ENCODE measurements around the gene GAA. TPM values are rescaled to one million over a fixed set of nuclear protein-coding genes. Genes with fewer than 3 reads are reported as not detected.

GAA gene
- total and polyA plus RNA-seq, 2 of the 13 experiments (the other 11 are each of a cell fraction or from before 2014, with no cell fraction given): 21.6 to 36.4 TPM

- no peak overlapping the region for H3K9ac ChIP-seq (ENCODE audit: insufficient read depth, low read depth, low read length)
- intact Hi-C loops (cut with micrococcal nuclease; ENCODE audit: unreplicated experiment) (no loop called here), in situ Hi-C loops (cut with HindIII; ENCODE audit: extremely low pct_ligation_motif_present, low pct_unique_long_range_greater_than_20kb) (no loop called here)
- TF ChIP-seq ZNF639 (CRISPR knock-in tag; conservative IDR thresholded peaks at IDR 0.05) (no peak), ELK4 (CRISPR knock-in tag; IDR thresholded peaks at IDR 0.05; ENCODE audit: borderline replicate concordance) (no peak), ZNF136 (CRISPR knock-in tag; IDR thresholded peaks at IDR 0.05; ENCODE audit: low read depth) (no peak), GPN1 (CRISPR knock-in tag; IDR thresholded peaks at IDR 0.05; ENCODE audit: borderline replicate concordance) (no peak), MTF2 (CRISPR knock-in tag; IDR thresholded peaks at IDR 0.05; ENCODE audit: borderline replicate concordance) (no peak)
- no peak for FAIRE-seq
- no peak for DNase-seq (ENCODE audit: low spot score)
- peaks cover 12% of the 10 kb centered on the region; the same call in 1 of the 2 replicates for H3K9me3 ChIP-seq (ENCODE audit: low read length)
- no peak overlapping the region for H3K4me2 ChIP-seq (ENCODE audit: low read depth, low read length)
- H3K4me1 ChIP-seq (ENCODE audit: insufficient read depth, low read length): peaks cover 24% of the 10 kb centered on the region
- H2AFZ ChIP-seq (ENCODE audit: low read length): no peak overlapping the region
- H3K4me3 ChIP-seq (replicated peaks in 1 of 3; ENCODE audit: insufficient read depth in 1 of 3, low read depth in 2 of 3, low read length in 3 of 3): no peak overlapping the region
- no peaks in the 10 kb centered on the region for H3K36me3 ChIP-seq (replicated peaks in 1 of 2; ENCODE audit: control insufficient read depth in 1 of 2, insufficient read depth in 2 of 2, low read length in 2 of 2)
- no peak overlapping the region for H3K27ac ChIP-seq (ENCODE audit: extremely low read length, insufficient read depth, low read length)
- no peak for ATAC-seq
- ChIA-PET CTCF (ENCODE audit: low intra/inter-chr PET ratio, low total read pairs) (no interaction called here), POLR2A (no interaction called here)
- H4K20me1 ChIP-seq (ENCODE audit: insufficient read depth, low read length): peaks cover under 1% of the 10 kb centered on the region; the same call in 1 of the 2 replicates
- WGBS (ENCODE audit: low lambda C conversion rate): 47% methylated on average over 5 of the region's 5 CpGs
- H3K27me3 ChIP-seq (ENCODE audit: control insufficient read depth in 1 of 2, insufficient read depth in 2 of 2, low read length in 2 of 2): peaks cover 0 to 15% of the 10 kb centered on the region in 2 experiments; a peak in 1 of 5 replicates
- peaks cover 10% of the 10 kb centered on the region for H3K79me2 ChIP-seq (ENCODE audit: insufficient read depth, low read length)
- BruUV-seq (replicated peaks): no TSS peak
Measured at GRCh38 chr17:80151333-80151732, 50.0 kb downstream of the GAA start.

Measured in HepG2 (cell line).